ENCODE measurements around the gene CHAC1. TPM values are rescaled to one million over a fixed set of nuclear protein-coding genes. Genes with fewer than 3 reads are reported as not detected.

The CHAC1 gene
- polyA plus RNA-seq, 1 donor from 2014 or later = 3.6 TPM

Small RNA genes lying within 50 kb of the gene (small RNA-seq; reads per million reads assigned to genes)
- 0 reads per million in 3 experiments for gene ISCA1P4

Other genes starting within 250 kb of the CHAC1 start
- gene RMDN3, start 198.2 kb upstream of the CHAC1 start, polyA plus RNA-seq = 24.7 and 25.3 TPM in 2 replicates
- 7.2 and 17.3 TPM in 2 replicates for gene GCHFR, start 189.4 kb upstream of the CHAC1 start, polyA plus RNA-seq
- not detected in 2 replicates for gene C15orf62, start 183.5 kb upstream of the CHAC1 start, polyA plus RNA-seq
- gene ZFYVE19, start 146.4 kb upstream of the CHAC1 start, polyA plus RNA-seq = 48.2 and 63.7 TPM in 2 replicates
- gene DNAJC17, start 146.0 kb upstream of the CHAC1 start, polyA plus RNA-seq = 68.5 and 79.6 TPM in 2 replicates
- not detected in 2 replicates for gene PPP1R14D, start 124.8 kb upstream of the CHAC1 start, polyA plus RNA-seq
- 0.18 and 0.68 TPM in 2 replicates for gene SPINT1, start 109.4 kb upstream of the CHAC1 start, polyA plus RNA-seq
- gene RHOV, start 79.2 kb upstream of the CHAC1 start, polyA plus RNA-seq = 1.9 and 2.8 TPM in 2 replicates
- 13.8 and 16.7 TPM in 2 replicates for gene VPS18, start 59.0 kb upstream of the CHAC1 start, polyA plus RNA-seq
- gene DLL4, start 24.1 kb upstream of the CHAC1 start, polyA plus RNA-seq = 2.2 and 2.3 TPM in 2 replicates
- 8.4 and 9.5 TPM in 2 replicates for gene INO80, start 162.8 kb downstream of the CHAC1 start, polyA plus RNA-seq

Measured in neural cell (in vitro differentiated cells).